ENCODE measurements around the gene GPR26. TPM values are rescaled to one million over a fixed set of nuclear protein-coding genes. Genes with fewer than 3 reads are reported as not detected.

Gene GPR26
- total and polyA plus RNA-seq, 12 donors, result not detected

DNA sequence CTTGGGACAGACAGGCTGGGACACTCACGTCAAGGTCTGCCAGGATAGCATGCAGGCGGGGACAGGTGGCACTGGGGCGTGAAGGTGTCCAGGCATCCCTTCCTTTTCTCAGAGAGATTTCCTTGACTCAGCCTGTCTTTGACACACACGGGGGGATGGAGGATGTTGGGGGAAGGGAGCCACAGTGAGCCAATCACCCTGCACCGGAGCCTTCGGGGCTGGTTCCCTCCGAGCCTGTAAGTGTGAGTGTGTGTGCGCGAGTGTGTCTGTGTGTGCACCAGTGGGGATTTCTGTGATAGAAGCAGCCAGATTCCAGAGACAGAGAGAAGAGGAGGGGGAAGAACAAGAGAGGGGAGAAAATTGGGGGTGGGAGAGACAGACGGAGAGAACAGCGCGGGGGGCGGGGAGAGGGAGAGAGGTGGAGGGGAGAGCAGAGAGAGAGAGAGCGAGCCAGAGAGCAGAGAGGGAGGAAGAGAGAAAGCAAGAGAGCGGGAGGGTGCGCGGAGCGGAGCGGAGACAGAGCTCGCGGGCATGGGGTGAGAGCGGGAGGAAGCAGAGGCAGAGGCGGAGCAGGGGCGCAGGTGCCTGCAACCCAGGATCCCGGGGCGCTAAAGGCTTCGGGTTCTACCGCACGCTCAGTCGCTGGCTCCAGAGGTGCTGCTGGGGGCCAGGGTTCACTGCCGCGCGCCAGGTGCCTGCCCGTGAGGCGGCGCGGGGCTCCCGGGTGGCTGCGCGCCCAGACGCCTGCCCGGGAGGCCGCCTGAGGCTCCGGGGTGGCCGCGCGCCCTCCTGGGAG, 466 bp upstream of the GPR26 start:
- H3K36me3 ChIP-seq (replicated peaks in 1 of 2), result no peaks in the 10 kb centered on the region
- no peak for DNase-seq
- H3K27ac ChIP-seq, result no peak overlapping the region
- H3K4me3 ChIP-seq, result no peak overlapping the region
- no peak for TF ChIP-seq POLR2A (IDR thresholded peaks at IDR 0.05)
- TF ChIP-seq, protein P1, sequence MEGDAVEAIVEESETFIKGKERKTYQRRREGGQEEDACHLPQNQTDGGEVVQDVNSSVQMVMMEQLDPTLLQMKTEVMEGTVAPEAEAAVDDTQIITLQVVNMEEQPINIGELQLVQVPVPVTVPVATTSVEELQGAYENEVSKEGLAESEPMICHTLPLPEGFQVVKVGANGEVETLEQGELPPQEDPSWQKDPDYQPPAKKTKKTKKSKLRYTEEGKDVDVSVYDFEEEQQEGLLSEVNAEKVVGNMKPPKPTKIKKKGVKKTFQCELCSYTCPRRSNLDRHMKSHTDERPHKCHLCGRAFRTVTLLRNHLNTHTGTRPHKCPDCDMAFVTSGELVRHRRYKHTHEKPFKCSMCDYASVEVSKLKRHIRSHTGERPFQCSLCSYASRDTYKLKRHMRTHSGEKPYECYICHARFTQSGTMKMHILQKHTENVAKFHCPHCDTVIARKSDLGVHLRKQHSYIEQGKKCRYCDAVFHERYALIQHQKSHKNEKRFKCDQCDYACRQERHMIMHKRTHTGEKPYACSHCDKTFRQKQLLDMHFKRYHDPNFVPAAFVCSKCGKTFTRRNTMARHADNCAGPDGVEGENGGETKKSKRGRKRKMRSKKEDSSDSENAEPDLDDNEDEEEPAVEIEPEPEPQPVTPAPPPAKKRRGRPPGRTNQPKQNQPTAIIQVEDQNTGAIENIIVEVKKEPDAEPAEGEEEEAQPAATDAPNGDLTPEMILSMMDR (IDR thresholded peaks at IDR 0.05), result no peak
- peaks cover 10% of the 10 kb centered on the region for H3K27me3 ChIP-seq
- H3K4me1 ChIP-seq (replicated peaks in 1 of 2), result no peaks in the 10 kb centered on the region
- 4 to 7% (median 5%) methylated on average over 22 to 47 of the region's 47 CpGs for WGBS, 4 donors
- intact Hi-C loops (cut with DNase I), result no loop called here
- H3K9me3 ChIP-seq (replicated peaks in 1 of 3), result no peaks in the 10 kb centered on the region

- TF ChIP-seq POLR2A (IDR thresholded peaks at IDR 0.05), result no peak
- TF ChIP-seq, protein P1 (IDR thresholded peaks at IDR 0.05), result no peak
- DNase-seq, result no peak
- Histone ChIP-seq H3K4me1 (replicated peaks in 1 of 2) (no peaks in the 10 kb centered on the region), H3K36me3 (replicated peaks in 1 of 2) (no peaks in the 10 kb centered on the region), H3K27ac (no peak overlapping the region), H3K4me3 (no peak overlapping the region), H3K9me3 (replicated peaks in 1 of 3) (no peaks in the 10 kb centered on the region), H3K27me3 (peaks cover 10% of the 10 kb centered on the region)
- intact Hi-C loops (cut with DNase I), result no loop called here
Measured at GRCh38 chr10:123669886-123670285, 3.7 kb downstream of the GPR26 start.

- H3K27ac ChIP-seq, result no peak overlapping the region
- no peak overlapping the region for H3K4me3 ChIP-seq
- TF ChIP-seq, protein P1 (IDR thresholded peaks at IDR 0.05), result no peak
- no peak for TF ChIP-seq POLR2A (IDR thresholded peaks at IDR 0.05)
- no peaks in the 10 kb centered on the region for H3K36me3 ChIP-seq (replicated peaks in 1 of 2)
- 77 to 100% (median 86%) methylated on average over 1 of the region's 1 CpG for WGBS, 4 donors
- no peaks in the 10 kb centered on the region for H3K9me3 ChIP-seq (replicated peaks in 1 of 3)
- DNase-seq, result no peak
- intact Hi-C loops (cut with DNase I), result no loop called here
- no peaks in the 10 kb centered on the region for H3K4me1 ChIP-seq (replicated peaks in 1 of 2)
- H3K27me3 ChIP-seq, result no peaks in the 10 kb centered on the region
Measured at GRCh38 chr10:123673198-123673597, 7.0 kb downstream of the GPR26 start.

DNA sequence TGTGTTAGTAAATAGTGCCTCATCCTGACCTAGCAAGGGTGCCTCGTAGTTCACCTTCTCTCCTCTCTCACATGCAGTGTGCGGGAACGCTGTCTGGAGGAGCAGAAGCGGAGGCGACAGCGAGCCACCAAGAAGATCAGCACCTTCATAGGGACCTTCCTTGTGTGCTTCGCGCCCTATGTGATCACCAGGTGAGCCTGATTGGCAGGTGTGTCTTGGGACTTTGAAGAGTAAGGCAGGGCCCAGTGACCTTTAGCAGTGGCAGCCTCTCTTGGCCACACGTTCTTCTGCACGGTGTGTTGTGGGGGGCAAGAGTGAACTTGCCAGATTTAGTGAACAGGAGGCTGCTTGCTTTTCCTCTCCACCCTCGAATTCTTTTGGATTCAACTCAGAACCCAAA, 8.6 kb downstream of the GPR26 start:
- WGBS, 4 donors, result 74 to 85% (median 74%) methylated on average over 11 of the region's 11 CpGs
- Histone ChIP-seq H3K27me3 (no peaks in the 10 kb centered on the region), H3K36me3 (replicated peaks in 1 of 2) (no peaks in the 10 kb centered on the region), H3K27ac (no peak overlapping the region), H3K4me3 (no peak overlapping the region), H3K9me3 (replicated peaks in 1 of 3) (no peaks in the 10 kb centered on the region), H3K4me1 (replicated peaks in 1 of 2) (no peaks in the 10 kb centered on the region)
- DNase-seq, result no peak
- intact Hi-C loops (cut with DNase I), result no loop called here
- no peak for TF ChIP-seq POLR2A (IDR thresholded peaks at IDR 0.05)
- TF ChIP-seq, protein P1 (IDR thresholded peaks at IDR 0.05), result no peak
